NB4 (cell line): Measurements from ENCODE around the gene MMEL1.
A peak's percentile ranks its signal among the peaks of the same experiment; 100 is the strongest.

ENCODE experiments used
- DNase-seq: peaks from one replicate; pipeline ENCODE4 v3.0.0; 2010; ENCODE audit warnings: low read depth
- H3K4me3 ChIP-seq: one replicate; pipeline ENCODE4 v1.5.1; 2011; ENCODE audit warnings: mild to moderate bottlenecking, low read depth, low read length, moderate library complexity
- CTCF ChIP-seq: IDR thresholded peaks from one replicate; pipeline ENCODE4 v1.5.1; 2012; ENCODE audit warnings: low read depth, low read length
- MAX ChIP-seq: IDR thresholded peaks from 2 replicates; pipeline ENCODE4 v1.6.1; 2011; ENCODE audit warnings: low read depth, low read length
- MYC ChIP-seq: IDR thresholded peaks from 2 replicates; pipeline ENCODE4 v1.6.1; 2011; ENCODE audit warnings: low read depth, low read length
- POLR2A ChIP-seq: IDR thresholded peaks from 2 replicates; pipeline ENCODE4 v1.6.1; 2011; ENCODE audit warnings: mild to moderate bottlenecking; ENCODE audit not compliant: insufficient read length; ENCODE audit errors: extremely low read depth

The MMEL1 gene

GRCh38 chr1:2643414-2644077, 10.7 kb upstream of the MMEL1 start:
- no peak for TF ChIP-seq CTCF
- no peak for TF ChIP-seq MYC
- no peak for TF ChIP-seq POLR2A
- no peak for TF ChIP-seq MAX
- H3K4me3 ChIP-seq: no peak overlapping the region
- DNase-seq: no peak

- DNase-seq: peak; percentile 90
- TF ChIP-seq MYC (peak; percentile 45; the same call in 1 of the 2 replicates), MAX (no peak), POLR2A (peak; percentile 80), CTCF (no peak)
- peak overlapping the region; percentile 43 for H3K4me3 ChIP-seq
These were observed 10.0 kb upstream of the MMEL1 start for GRCh38 chr1:2642560-2643413.

- no peak for TF ChIP-seq MYC
- TF ChIP-seq POLR2A: no peak
- TF ChIP-seq MAX: no peak
- TF ChIP-seq CTCF: no peak
- peak overlapping the region; percentile 43 for H3K4me3 ChIP-seq
- DNase-seq: no peak
These were observed 9.3 kb upstream of the MMEL1 start for GRCh38 chr1:2642131-2642559.

GRCh38 chr1:2641381-2642130, 8.7 kb upstream of the MMEL1 start:
- TF ChIP-seq MAX (no peak), CTCF (no peak), MYC (no peak), POLR2A (no peak)
- H3K4me3 ChIP-seq: peak overlapping the region; percentile 43
- DNase-seq: no peak

GRCh38 chr1:2640626-2641025, 7.8 kb upstream of the MMEL1 start:
- no peak for DNase-seq
- no peak overlapping the region for H3K4me3 ChIP-seq
- TF ChIP-seq POLR2A (no peak), MAX (no peak)
